ENCODE data around the gene SLC44A1.

SLC44A1 gene

GRCh38 chr9:105393576-105394344 lies 149.3 kb downstream of the SLC44A1 start:
- DNase-seq (ENCODE audit: low read depth): no peak

GRCh38 chr9:105396441-105396840 lies 152.0 kb downstream of the SLC44A1 start:
- DNase-seq (ENCODE audit: low read depth): no peak

- DNase-seq (ENCODE audit: low read depth): no peak
Observed at GRCh38 chr9:105396901-105397300, 152.4 kb downstream of the SLC44A1 start.

- no peak for DNase-seq (ENCODE audit: low read depth)
Observed at GRCh38 chr9:105399117-105399516, 154.7 kb downstream of the SLC44A1 start.

GRCh38 chr9:105401651-105402050 lies 157.2 kb downstream of the SLC44A1 start:
- DNase-seq (ENCODE audit: low read depth): peak; percentile 46

GRCh38 chr9:105403552-105404248 lies 159.2 kb downstream of the SLC44A1 start:
- no peak for DNase-seq (ENCODE audit: low read depth)

GRCh38 chr9:105405514-105406131 lies 161.2 kb downstream of the SLC44A1 start:
- DNase-seq (ENCODE audit: low read depth): peak; percentile 16

- DNase-seq (ENCODE audit: low read depth): no peak
Observed at GRCh38 chr9:105406369-105406768, 161.9 kb downstream of the SLC44A1 start.

- DNase-seq (ENCODE audit: low read depth): peak; percentile 41
Observed at GRCh38 chr9:105413525-105413924, 169.1 kb downstream of the SLC44A1 start.

- no peak for DNase-seq (ENCODE audit: low read depth)
Observed at GRCh38 chr9:105414947-105415661, 170.7 kb downstream of the SLC44A1 start.

GRCh38 chr9:105415662-105415980 lies 171.2 kb downstream of the SLC44A1 start:
- no peak for DNase-seq (ENCODE audit: low read depth)

- no peak for DNase-seq (ENCODE audit: low read depth)
Observed at GRCh38 chr9:105416840-105417239, 172.4 kb downstream of the SLC44A1 start.

- DNase-seq (ENCODE audit: low read depth): no peak
Observed at GRCh38 chr9:105418588-105419500, 174.4 kb downstream of the SLC44A1 start.

- DNase-seq (ENCODE audit: low read depth): no peak
Observed at GRCh38 chr9:105419816-105420597, 175.6 kb downstream of the SLC44A1 start.

GRCh38 chr9:105421154-105421553 lies 176.7 kb downstream of the SLC44A1 start:
- DNase-seq (ENCODE audit: low read depth): no peak

GRCh38 chr9:105421864-105422263 lies 177.4 kb downstream of the SLC44A1 start:
- no peak for DNase-seq (ENCODE audit: low read depth)

GRCh38 chr9:105425816-105426433 lies 181.5 kb downstream of the SLC44A1 start:
- DNase-seq (ENCODE audit: low read depth): peak; percentile 11

- DNase-seq (ENCODE audit: low read depth): no peak
Observed at GRCh38 chr9:105426657-105427056, 182.2 kb downstream of the SLC44A1 start.

- DNase-seq (ENCODE audit: low read depth): no peak
Observed at GRCh38 chr9:105431424-105432246, 187.2 kb downstream of the SLC44A1 start.

Measured in fibroblast of gingiva (primary cell).